Measurements from ENCODE around the gene ACTN3. TPM values are rescaled to one million over a fixed set of nuclear protein-coding genes. Genes with fewer than 3 reads are reported as not detected.

The ACTN3 gene
- polyA plus RNA-seq, 3 donors: not detected

- DNase-seq: no peak
- no peak overlapping the region for H3K27ac Mint-ChIP-seq
- Histone ChIP-seq H3K79me2 (ENCODE audit: insufficient read depth, low read length) (peaks cover 11% of the 10 kb centered on the region), H3K9me3 (replicated peaks in 1 of 2; ENCODE audit: control insufficient read depth in 1 of 2, insufficient read depth in 1 of 2, low read length in 2 of 2) (no peaks in the 10 kb centered on the region), H3K4me2 (replicated peaks; ENCODE audit: extremely low read depth, low read length, poor library complexity, severe bottlenecking) (no peak overlapping the region), H3K27ac (ENCODE audit: low read depth in 1 of 2, low read length in 2 of 2) (no peak overlapping the region), H3K9ac (ENCODE audit: insufficient read depth, low read length, poor library complexity, severe bottlenecking) (no peak overlapping the region), H3K36me3 (replicated peaks in 1 of 2; ENCODE audit: control insufficient read depth in 1 of 2, insufficient read depth in 2 of 2, low read length in 2 of 2) (peaks cover under 1 to 3% of the 10 kb centered on the region in 2 donors), H4K20me1 (ENCODE audit: insufficient read depth, low read length) (no peaks in the 10 kb centered on the region), H3K4me3 (replicated peaks in 1 of 3; ENCODE audit: low read depth in 2 of 3, low read length in 3 of 3) (no peak overlapping the region), H3K27me3 (ENCODE audit: control insufficient read depth in 2 of 2, insufficient read depth in 2 of 2, low read length in 2 of 2) (peaks cover 0 to 18% of the 10 kb centered on the region in 2 donors), H2AFZ (ENCODE audit: insufficient read depth, low read depth, low read length, poor library complexity, severe bottlenecking) (no peak overlapping the region), H3K4me1 (ENCODE audit: control insufficient read depth in 1 of 2, insufficient read depth in 2 of 2, low read length in 2 of 2) (peaks cover 32 to 42% of the 10 kb centered on the region in 2 donors)
- H3K4me3 Mint-ChIP-seq: no peak overlapping the region
- intact Hi-C loops (cut with micrococcal nuclease): no loop called here
- WGBS (ENCODE audit: insufficient coverage): 95% methylated on average over 2 of the region's 5 CpGs
- peaks cover 0 to 2% (median 0%) of the 10 kb centered on the region in 7 donors for H3K9me3 Mint-ChIP-seq
- H3K4me1 Mint-ChIP-seq: peaks cover 31% of the 10 kb centered on the region
- no peak for TF ChIP-seq CTCF (IDR thresholded peaks at IDR 0.05)
- peaks cover 8 to 9% of the 10 kb centered on the region in 2 donors for H3K36me3 Mint-ChIP-seq
- H3K27me3 Mint-ChIP-seq (ENCODE audit: low read depth in 3 of 3): peaks cover 14 to 31% (median 23%) of the 10 kb centered on the region in 3 donors
Observed at GRCh38 chr11:66547662-66548009, 933 bp downstream of the ACTN3 start.

GRCh38 chr11:66548041-66548440, 1.3 kb downstream of the ACTN3 start:
- intact Hi-C loops (cut with micrococcal nuclease): no loop called here
- peaks cover 30 to 38% of the 10 kb centered on the region in 2 donors for H3K4me1 ChIP-seq (ENCODE audit: control insufficient read depth in 1 of 2, insufficient read depth in 2 of 2, low read length in 2 of 2)
- peaks cover 4 to 5% of the 10 kb centered on the region in 2 donors for H3K36me3 Mint-ChIP-seq
- H3K36me3 ChIP-seq (replicated peaks in 1 of 2; ENCODE audit: control insufficient read depth in 1 of 2, insufficient read depth in 2 of 2, low read length in 2 of 2): no peaks in the 10 kb centered on the region
- peaks cover 0 to 2% (median 0%) of the 10 kb centered on the region in 7 donors for H3K9me3 Mint-ChIP-seq
- no peak overlapping the region for H3K4me3 Mint-ChIP-seq
- no peaks in the 10 kb centered on the region for H3K9me3 ChIP-seq (replicated peaks in 1 of 2; ENCODE audit: control insufficient read depth in 1 of 2, insufficient read depth in 1 of 2, low read length in 2 of 2)
- peaks cover 27% of the 10 kb centered on the region for H3K4me1 Mint-ChIP-seq
- no peak overlapping the region for H3K4me3 ChIP-seq (replicated peaks in 1 of 3; ENCODE audit: low read depth in 2 of 3, low read length in 3 of 3)
- no peak overlapping the region for H2AFZ ChIP-seq (ENCODE audit: insufficient read depth, low read depth, low read length, poor library complexity, severe bottlenecking)
- no peaks in the 10 kb centered on the region for H4K20me1 ChIP-seq (ENCODE audit: insufficient read depth, low read length)
- 80% methylated on average over 11 of the region's 11 CpGs for WGBS (ENCODE audit: insufficient coverage)
- no peak overlapping the region for H3K9ac ChIP-seq (ENCODE audit: insufficient read depth, low read length, poor library complexity, severe bottlenecking)
- H3K4me2 ChIP-seq (replicated peaks; ENCODE audit: extremely low read depth, low read length, poor library complexity, severe bottlenecking): no peak overlapping the region
- H3K27me3 Mint-ChIP-seq (ENCODE audit: low read depth in 3 of 3): peaks cover 14 to 33% (median 23%) of the 10 kb centered on the region in 3 donors
- TF ChIP-seq CTCF (IDR thresholded peaks at IDR 0.05): no peak
- DNase-seq: no peak
- H3K27ac Mint-ChIP-seq: no peak overlapping the region
- peaks cover 11% of the 10 kb centered on the region for H3K79me2 ChIP-seq (ENCODE audit: insufficient read depth, low read length)
- H3K27ac ChIP-seq (ENCODE audit: low read depth in 1 of 2, low read length in 2 of 2): no peak overlapping the region
- H3K27me3 ChIP-seq (ENCODE audit: control insufficient read depth in 2 of 2, insufficient read depth in 2 of 2, low read length in 2 of 2): peaks cover 0 to 18% of the 10 kb centered on the region in 2 donors
